GM10248 (cell line): Measurements from ENCODE around the gene EML5.
A peak's percentile ranks its signal among the peaks of the same experiment; 100 is the strongest.

Source experiments
- CTCF ChIA-PET: fragments of 300-600 bp; sonication (Branson Sonifier 250); formaldehyde crosslinking; extraction: SDS; loops from one replicate; lab custom pipeline; 2021; ENCODE audit warnings: antibody characterized with exemption; lab: Yijun Ruan, JAX
- POLR2A ChIA-PET: fragments of 350-650 bp; sonication (Branson Sonifier 250); formaldehyde crosslinking; extraction: SDS; loops from one replicate; lab custom pipeline; 2020; ENCODE audit warnings: antibody characterized with exemption; lab: Yijun Ruan, JAX
- DNase-seq: peaks from one replicate; pipeline ENCODE4 v3.0.0; 2012; ENCODE audit errors: extremely low spot score
- TF ChIP-seq, protein P1 (sequence below): IDR thresholded peaks from 2 replicates; pipeline ENCODE4 v1.5.1; 2012; ENCODE audit warnings: mild to moderate bottlenecking, low read depth; ENCODE audit errors: extremely low read depth, missing control alignments, control extremely low read depth

Gene EML5

GRCh38 chr14:88682495-88683114 is 110.1 kb downstream of the EML5 start:
- POLR2A ChIA-PET: no interaction called here
- CTCF ChIA-PET: interaction anchor here (1.8 to 5.0 kb wide), 2 partner anchors 12 to 14 kb away, joined by 3 to 46 read pairs; no protein-coding TSS in a partner anchor

GRCh38 chr14:88681755-88682494 is 110.8 kb downstream of the EML5 start:
- ChIA-PET POLR2A (no interaction called here), CTCF (interaction anchor here (1.5 to 5.0 kb wide), 3 partner anchors 13 to 66 kb away, joined by 3 to 46 read pairs (median 3); no protein-coding TSS in a partner anchor)
- no peak for DNase-seq
- TF ChIP-seq, protein P1, sequence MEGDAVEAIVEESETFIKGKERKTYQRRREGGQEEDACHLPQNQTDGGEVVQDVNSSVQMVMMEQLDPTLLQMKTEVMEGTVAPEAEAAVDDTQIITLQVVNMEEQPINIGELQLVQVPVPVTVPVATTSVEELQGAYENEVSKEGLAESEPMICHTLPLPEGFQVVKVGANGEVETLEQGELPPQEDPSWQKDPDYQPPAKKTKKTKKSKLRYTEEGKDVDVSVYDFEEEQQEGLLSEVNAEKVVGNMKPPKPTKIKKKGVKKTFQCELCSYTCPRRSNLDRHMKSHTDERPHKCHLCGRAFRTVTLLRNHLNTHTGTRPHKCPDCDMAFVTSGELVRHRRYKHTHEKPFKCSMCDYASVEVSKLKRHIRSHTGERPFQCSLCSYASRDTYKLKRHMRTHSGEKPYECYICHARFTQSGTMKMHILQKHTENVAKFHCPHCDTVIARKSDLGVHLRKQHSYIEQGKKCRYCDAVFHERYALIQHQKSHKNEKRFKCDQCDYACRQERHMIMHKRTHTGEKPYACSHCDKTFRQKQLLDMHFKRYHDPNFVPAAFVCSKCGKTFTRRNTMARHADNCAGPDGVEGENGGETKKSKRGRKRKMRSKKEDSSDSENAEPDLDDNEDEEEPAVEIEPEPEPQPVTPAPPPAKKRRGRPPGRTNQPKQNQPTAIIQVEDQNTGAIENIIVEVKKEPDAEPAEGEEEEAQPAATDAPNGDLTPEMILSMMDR: no peak

More at GRCh38 chr14:88682495-88683114, 110.1 kb downstream of the EML5 start:
- no peak for DNase-seq
- TF ChIP-seq, protein P1: no peak

GRCh38 chr14:88669346-88669745 is 123.4 kb downstream of the EML5 start:
- no peak for DNase-seq
- CTCF ChIA-PET: interaction anchor here (0.9 to 5.0 kb wide), 12 partner anchors 9 to 200 kb away, joined by 3 to 46 read pairs (median 9); no protein-coding TSS in a partner anchor
- TF ChIP-seq, protein P1: no peak
- POLR2A ChIA-PET: interaction anchor here (0.6 kb wide), 1 partner anchor 1277 kb away, joined by 3 read pairs; no protein-coding TSS in a partner anchor

GRCh38 chr14:88668448-88669116 is 124.2 kb downstream of the EML5 start:
- POLR2A ChIA-PET: no interaction called here
- CTCF ChIA-PET: interaction anchor here (0.9 to 5.0 kb wide), 25 partner anchors 9 to 240 kb away, joined by 3 to 46 read pairs (median 6); partner anchors contain the start of gene EML5
- peak; percentile 36 for DNase-seq
- TF ChIP-seq, protein P1: no peak

DNA sequence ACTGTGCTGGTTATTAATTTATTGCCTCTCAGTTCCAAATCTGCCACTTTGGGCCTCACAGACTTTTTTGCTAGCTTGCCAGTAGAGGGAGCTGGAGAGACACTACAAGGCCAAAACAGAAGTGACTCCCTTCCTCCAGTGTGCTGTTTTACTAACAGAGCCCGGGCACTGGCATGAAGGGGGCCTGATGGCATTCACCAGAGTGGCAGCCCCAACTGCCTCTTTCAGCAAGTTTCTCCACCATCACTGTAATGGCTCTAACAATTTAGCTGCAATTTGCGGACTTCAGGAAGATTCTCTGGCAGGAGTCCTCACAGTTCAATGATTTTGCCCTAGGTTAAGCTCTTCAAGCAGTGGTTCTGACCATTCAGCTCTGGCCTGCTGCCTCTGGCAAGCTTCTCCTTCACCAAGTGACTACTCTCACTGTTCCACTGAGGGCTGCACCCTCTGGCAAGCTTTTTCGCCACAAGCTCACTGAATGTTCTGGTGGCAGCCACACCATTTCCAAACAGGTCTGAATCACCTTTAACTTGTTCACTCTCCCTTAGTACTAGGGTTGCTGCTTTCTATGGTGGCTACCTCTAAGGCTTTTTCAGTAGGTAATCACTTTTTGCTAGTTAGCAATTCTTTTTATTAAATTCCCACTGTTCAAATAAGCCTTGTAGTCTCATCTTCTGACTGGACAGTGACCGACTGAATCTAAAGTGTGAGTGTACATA is 125.0 kb downstream of the EML5 start:
- POLR2A ChIA-PET: interaction anchor here (0.6 kb wide), 1 partner anchor 31 kb away, joined by 3 read pairs; no protein-coding TSS in a partner anchor

More for the DNA sequence above, 125.0 kb downstream of the EML5 start:
- TF ChIP-seq, protein P1: peak; percentile 79
- DNase-seq: peak; percentile 73
- CTCF ChIA-PET: interaction anchor here (0.7 to 5.0 kb wide), 49 partner anchors 10 to 1287 kb away, joined by 3 to 46 read pairs (median 4); partner anchors contain the start of genes EFCAB11 and EML5
